Left ventricle myocardium inferior (tissue), 1 donor: ENCODE measurements around the gene TOM1L2. TPM values are rescaled to one million over a fixed set of nuclear protein-coding genes. Genes with fewer than 3 reads are reported as not detected.
A peak's percentile ranks its signal among the peaks of the same experiment; 100 is the strongest.

ENCODE experiments used
- DNase-seq: peaks from one replicate; pipeline ENCODE4 v3.0.0-alpha.2; 2020
- H3K27ac ChIP-seq: fragments of 200-600 bp; replicated peaks from 2 replicates; pipeline ENCODE4 v1.8.0; 2021
- H3K27me3 ChIP-seq: fragments of 200-600 bp; 2 replicates; pipeline ENCODE4 v1.8.0; 2021; ENCODE audit warnings: low read depth
- H3K36me3 ChIP-seq: fragments of 200-600 bp; 2 replicates; pipeline ENCODE4 v1.8.0; 2021
- H3K4me1 ChIP-seq: fragments of 200-600 bp; 2 replicates; pipeline ENCODE4 v1.8.0; 2021
- H3K4me3 ChIP-seq: fragments of 200-600 bp; 2 replicates; pipeline ENCODE4 v1.8.0; 2021; ENCODE audit warnings: mild to moderate bottlenecking, moderate library complexity
- H3K9me3 ChIP-seq: fragments of 200-600 bp; replicated peaks from 2 replicates; pipeline ENCODE4 v1.8.0; 2021
- CTCF ChIP-seq: fragments of 200-600 bp; IDR thresholded peaks from 2 replicates; pipeline ENCODE4 v1.8.0; 2021; ENCODE audit warnings: antibody characterized with exemption, mild to moderate bottlenecking, borderline replicate concordance
- intact Hi-C: fragments of 100-400 bp; cut with micrococcal nuclease; formaldehyde crosslinking; loops from one replicate; pipeline ENCODE4 v1.11.0; 2022
- total RNA-seq: library from RNA; stranded (reverse); fragmentation: NEBNext Ultra II Directional; extraction: Animal tissue kit (Norgen Biotek cat#: 25700); gene quantifications from one replicate; pipeline ENCODE4 v1.2.1, GENCODE V29; 2021
- donor health status: DM: no; HTN: yes; CAD: no; lungs with severe emphysema.

TOM1L2 gene
- total RNA-seq, 1 donor from 2014 or later = 284 TPM

GRCh38 chr17:17896746-17897145, 75.5 kb downstream of the TOM1L2 start:
- no peak for DNase-seq
- H3K9me3 ChIP-seq = no peaks in the 10 kb centered on the region
- TF ChIP-seq CTCF = no peak
- no peak overlapping the region for H3K27ac ChIP-seq
- peaks cover 52% of the 10 kb centered on the region for H3K4me1 ChIP-seq
- intact Hi-C loops = loop anchor here (10.0 kb wide), 1 partner anchor 138 kb away; the partner anchor contains the start of genes ATPAF2 and GID4
- no peak overlapping the region for H3K4me3 ChIP-seq
- peaks cover 59% of the 10 kb centered on the region for H3K36me3 ChIP-seq
- H3K27me3 ChIP-seq = no peaks in the 10 kb centered on the region

GRCh38 chr17:17893801-17894644, 78.2 kb downstream of the TOM1L2 start:
- Histone ChIP-seq H3K9me3 (no peaks in the 10 kb centered on the region), H3K4me1 (peaks cover 30% of the 10 kb centered on the region), H3K36me3 (peaks cover 67% of the 10 kb centered on the region), H3K27me3 (no peaks in the 10 kb centered on the region), H3K4me3 (no peak overlapping the region), H3K27ac (no peak overlapping the region)
- no peak for TF ChIP-seq CTCF
- intact Hi-C loops = loop anchor here (10.0 kb wide), 1 partner anchor 141 kb away; the partner anchor contains the start of genes ATPAF2 and GID4
- no peak for DNase-seq

GRCh38 chr17:17892731-17893130, 79.5 kb downstream of the TOM1L2 start:
- Histone ChIP-seq H3K4me1 (peaks cover 41% of the 10 kb centered on the region), H3K27me3 (no peaks in the 10 kb centered on the region), H3K36me3 (peaks cover 56% of the 10 kb centered on the region), H3K27ac (no peak overlapping the region), H3K4me3 (no peak overlapping the region), H3K9me3 (no peaks in the 10 kb centered on the region)
- intact Hi-C loops = loop anchor here (10.0 kb wide), 1 partner anchor 142 kb away; the partner anchor contains the start of genes ATPAF2 and GID4
- TF ChIP-seq CTCF = no peak
- no peak for DNase-seq

GRCh38 chr17:17892009-17892408, 80.2 kb downstream of the TOM1L2 start:
- peaks cover 49% of the 10 kb centered on the region for H3K36me3 ChIP-seq
- no peak overlapping the region for H3K4me3 ChIP-seq
- DNase-seq = no peak
- TF ChIP-seq CTCF = no peak
- no peaks in the 10 kb centered on the region for H3K27me3 ChIP-seq
- intact Hi-C loops = loop anchor here (10.0 kb wide), 1 partner anchor 143 kb away; the partner anchor contains the start of genes ATPAF2 and GID4
- no peak overlapping the region for H3K27ac ChIP-seq
- H3K9me3 ChIP-seq = no peaks in the 10 kb centered on the region
- H3K4me1 ChIP-seq = peaks cover 41% of the 10 kb centered on the region

- no peaks in the 10 kb centered on the region for H3K9me3 ChIP-seq
- H3K27ac ChIP-seq = no peak overlapping the region
- H3K4me3 ChIP-seq = no peak overlapping the region
- peak; percentile 78 for TF ChIP-seq CTCF
- peaks cover 42% of the 10 kb centered on the region for H3K4me1 ChIP-seq
- DNase-seq = peak; percentile 36
- intact Hi-C loops = loop anchor here (10.0 kb wide), 1 partner anchor 144 kb away; the partner anchor contains the start of genes ATPAF2 and GID4
- peaks cover 40% of the 10 kb centered on the region for H3K36me3 ChIP-seq
- no peaks in the 10 kb centered on the region for H3K27me3 ChIP-seq
These were observed 81.1 kb downstream of the TOM1L2 start for GRCh38 chr17:17890773-17891759.
